DMS53 (cell line): ENCODE data around the gene DZIP3.
A peak's percentile ranks its signal among the peaks of the same experiment; 100 is the strongest.
"Not testable (repeated sequence)": the region's sequence is repeated elsewhere in the genome, so short reads cannot be mapped to it uniquely, and the experiment has no call there.

Source experiments
- DNase-seq: peaks from one replicate; lab custom pipeline; 2025; lab: John Stamatoyannopoulos, UW

DZIP3 gene

GRCh38 chr3:108677811-108678210, 88.3 kb downstream of the DZIP3 start:
- DNase-seq = peak; percentile 17

GRCh38 chr3:108692286-108692685, 102.8 kb downstream of the DZIP3 start:
- not testable (repeated sequence) for DNase-seq

- no peak for DNase-seq
Observed at GRCh38 chr3:108698461-108698860, 108.9 kb downstream of the DZIP3 start.

GRCh38 chr3:108705045-108705444, 115.5 kb downstream of the DZIP3 start:
- no peak for DNase-seq

- DNase-seq = no peak
Observed at GRCh38 chr3:108713009-108713516, 123.5 kb downstream of the DZIP3 start.

GRCh38 chr3:108713816-108714215, 124.3 kb downstream of the DZIP3 start:
- peak; percentile 47 for DNase-seq

- no peak for DNase-seq
Observed at GRCh38 chr3:108718454-108718853, 128.9 kb downstream of the DZIP3 start.

- DNase-seq = no peak
Observed at GRCh38 chr3:108719178-108719806, 129.8 kb downstream of the DZIP3 start.

GRCh38 chr3:108722724-108723123, 133.2 kb downstream of the DZIP3 start:
- no peak for DNase-seq

GRCh38 chr3:108724101-108724500, 134.6 kb downstream of the DZIP3 start:
- no peak for DNase-seq

- DNase-seq = no peak
Observed at GRCh38 chr3:108728105-108728504, 138.6 kb downstream of the DZIP3 start.

- no peak for DNase-seq
Observed at GRCh38 chr3:108728934-108729333, 139.4 kb downstream of the DZIP3 start.

- DNase-seq = peak; percentile 9
Observed at GRCh38 chr3:108736821-108737220, 147.3 kb downstream of the DZIP3 start.

GRCh38 chr3:108742929-108743328, 153.4 kb downstream of the DZIP3 start:
- DNase-seq = no peak
